Epithelial cell of proximal tubule (primary cell): ENCODE measurements around the gene ITGAL. TPM values are rescaled to one million over a fixed set of nuclear protein-coding genes. Genes with fewer than 3 reads are reported as not detected.

ENCODE experiments used
- DNase-seq: peaks from one replicate; pipeline ENCODE4 v3.0.0-alpha.2; 2011; ENCODE audit warnings: low read depth
- H3K4me3 ChIP-seq: 2 replicates; pipeline ENCODE4 v1.5.1; 2011; ENCODE audit warnings: low read depth, mild to moderate bottlenecking, low read length
- CTCF ChIP-seq: conservative IDR thresholded peaks from 2 replicates; pipeline ENCODE4 v1.5.1; 2012; ENCODE audit warnings: low read depth, mild to moderate bottlenecking, low read length
- total RNA-seq: library from RNA; depleted of rRNA; stranded (reverse); fragments of >200 nt; gene quantifications from 2 replicates; pipeline ENCODE4 v1.2.3, GENCODE V29; 2015

Gene ITGAL
- total RNA-seq, 1 donor from 2014 or later = not detected

- no peak overlapping the region for H3K4me3 ChIP-seq
- DNase-seq = no peak
- TF ChIP-seq CTCF = no peak
Measured at GRCh38 chr16:30553393-30553899, 80.9 kb downstream of the ITGAL start.

- no peak for DNase-seq
- TF ChIP-seq CTCF = no peak
- no peak overlapping the region for H3K4me3 ChIP-seq
Measured at GRCh38 chr16:30554557-30555314, 82.2 kb downstream of the ITGAL start.

- no peak for DNase-seq
- no peak for TF ChIP-seq CTCF
- H3K4me3 ChIP-seq = no peak overlapping the region
Measured at GRCh38 chr16:30555315-30556124, 83.0 kb downstream of the ITGAL start.

GRCh38 chr16:30556125-30556473 lies 83.6 kb downstream of the ITGAL start:
- DNase-seq = no peak
- TF ChIP-seq CTCF = no peak
- H3K4me3 ChIP-seq = no peak overlapping the region

- no peak for TF ChIP-seq CTCF
- no peak for DNase-seq
- peak overlapping the region; percentile 92 for H3K4me3 ChIP-seq
Measured at GRCh38 chr16:30557707-30557956, 85.1 kb downstream of the ITGAL start.

GRCh38 chr16:30557957-30558788 lies 85.6 kb downstream of the ITGAL start, which contains the start of gene ZNF764:
TSS of gene ZNF764 (minus strand) at chr16:30558374. CDS start at chr16:30558182, 192 bp downstream.
- peak within 1 kb of the TSS; percentile 92 for H3K4me3 ChIP-seq
- no peak for TF ChIP-seq CTCF
- DNase-seq = peak; percentile 72
